ENCODE data around the gene SLC25A25.

GRCh38 chr9:128024761-128025308 is 43.2 kb upstream of the SLC25A25 start:
- TF ChIP-seq CTCF (conservative IDR thresholded peaks at IDR 0.05; ENCODE audit: low read length) (no peak), EZH2phosphoT487 (IDR thresholded peaks at IDR 0.05; ENCODE audit: borderline replicate concordance) (no peak)

Data from Loucy (cell line).